SK-N-DZ (cell line): ENCODE data around the gene CASP3.
"Not testable (repeated sequence)": the region's sequence is repeated elsewhere in the genome, so short reads cannot be mapped to it uniquely, and the experiment has no call there.

Source experiments
- DNase-seq: peaks from one replicate; pipeline ENCODE4 v3.0.0-alpha.2; 2015; ENCODE audit warnings: low spot score

Gene CASP3

GRCh38 chr4:184596617-184597185 lies 52.5 kb downstream of the CASP3 start:
- no peak for DNase-seq

GRCh38 chr4:184596044-184596616 lies 53.1 kb downstream of the CASP3 start:
- no peak for DNase-seq

- DNase-seq: no peak
These were observed 53.8 kb downstream of the CASP3 start for GRCh38 chr4:184595430-184595829.

- DNase-seq: no peak
These were observed 55.8 kb downstream of the CASP3 start for GRCh38 chr4:184593461-184593860.

GRCh38 chr4:184591747-184592270 lies 57.4 kb downstream of the CASP3 start:
- not testable (repeated sequence) for DNase-seq

- DNase-seq: no peak
These were observed 58.1 kb downstream of the CASP3 start for GRCh38 chr4:184591070-184591677.

GRCh38 chr4:184590196-184590595 lies 59.1 kb downstream of the CASP3 start:
- no peak for DNase-seq

GRCh38 chr4:184588893-184589292 lies 60.4 kb downstream of the CASP3 start:
- no peak for DNase-seq

GRCh38 chr4:184587701-184588100 lies 61.5 kb downstream of the CASP3 start:
- no peak for DNase-seq

GRCh38 chr4:184587221-184587620 lies 62.0 kb downstream of the CASP3 start:
- no peak for DNase-seq

- DNase-seq: no peak
These were observed 65.3 kb downstream of the CASP3 start for GRCh38 chr4:184583738-184584502.
